ENCODE measurements around the gene MUC13.
A peak's percentile ranks its signal among the peaks of the same experiment; 100 is the strongest.

Gene MUC13

DNA sequence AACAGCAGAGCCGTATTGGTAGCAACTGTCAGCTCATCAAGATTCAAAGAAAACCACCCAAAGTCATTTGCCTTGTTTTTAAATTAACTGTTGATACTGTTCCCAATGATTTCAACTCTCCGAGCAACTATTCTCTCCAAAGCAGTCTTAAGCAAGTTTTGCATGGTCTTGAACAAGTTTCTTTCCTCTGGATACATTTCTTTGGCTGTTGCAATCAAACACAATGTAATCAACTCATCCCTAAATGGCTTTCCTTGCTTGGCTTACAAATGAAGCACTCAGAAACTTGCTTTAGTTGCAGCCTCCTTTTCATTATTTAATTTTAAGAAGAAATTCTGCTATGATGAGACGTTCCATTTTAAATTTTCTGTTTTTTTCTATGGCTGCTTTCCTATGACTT, 15.5 kb upstream of the MUC13 start:
- no peak for DNase-seq (ENCODE audit: low read depth)

DNA sequence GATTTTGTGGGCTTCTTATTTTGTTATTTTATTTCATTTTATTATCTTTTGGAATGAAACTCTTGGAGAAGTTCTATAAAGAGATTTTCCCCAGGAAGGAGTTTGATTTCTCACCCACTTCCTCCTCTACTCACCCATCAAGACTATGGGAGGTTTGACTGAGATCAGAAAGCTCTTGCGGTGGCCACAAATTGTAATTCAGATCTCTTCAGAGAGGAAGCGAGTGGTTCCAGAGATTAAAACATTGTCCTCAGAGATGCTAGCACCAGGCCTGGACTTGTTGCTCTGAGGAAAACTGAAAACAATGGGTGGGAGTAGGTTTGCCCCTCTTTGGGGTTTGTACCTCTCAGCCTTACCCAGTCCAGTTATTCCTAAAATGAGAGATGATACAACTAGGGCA, 8.1 kb upstream of the MUC13 start:
- no peak for DNase-seq (ENCODE audit: low read depth)

DNA sequence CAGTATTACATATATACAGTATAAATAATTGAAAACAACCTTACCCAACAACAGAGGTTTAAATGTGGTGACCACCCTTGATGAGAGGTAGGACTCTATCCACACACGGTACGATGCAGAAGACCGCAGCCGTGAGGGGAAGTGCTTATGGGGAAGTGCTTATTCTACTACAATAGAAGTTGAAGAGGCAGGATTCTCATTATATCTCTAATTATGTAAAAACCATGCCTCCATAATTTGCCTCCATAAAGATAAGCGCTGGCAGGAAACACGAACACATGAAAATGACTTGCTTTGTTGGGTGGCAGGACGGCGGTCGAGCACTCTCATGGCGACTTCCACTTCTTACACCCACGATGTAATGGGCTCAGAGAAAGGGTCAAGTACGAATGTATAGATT, 7.2 kb upstream of the MUC13 start:
- no peak for DNase-seq (ENCODE audit: low read depth)

DNA sequence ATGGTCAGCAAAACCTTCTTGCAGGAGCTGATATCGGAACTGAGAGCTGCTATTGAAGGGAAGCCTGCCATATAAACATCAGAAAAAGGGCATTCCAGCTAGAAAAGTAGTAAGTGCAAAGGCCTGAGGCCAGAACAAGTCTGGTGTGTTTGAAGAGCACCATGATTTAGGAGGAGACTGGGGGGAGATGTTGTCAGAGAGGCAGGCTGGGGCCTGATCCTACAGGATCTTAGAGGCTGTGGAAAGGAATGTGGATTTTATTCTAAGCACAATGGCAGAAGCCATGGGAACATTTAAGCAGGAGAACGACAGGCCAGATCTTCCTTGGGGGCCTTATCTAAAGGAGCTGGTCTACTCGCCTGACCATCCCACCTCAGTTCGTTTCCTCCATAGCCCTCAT, 5.1 kb upstream of the MUC13 start:
- no peak for DNase-seq (ENCODE audit: low read depth)

DNA sequence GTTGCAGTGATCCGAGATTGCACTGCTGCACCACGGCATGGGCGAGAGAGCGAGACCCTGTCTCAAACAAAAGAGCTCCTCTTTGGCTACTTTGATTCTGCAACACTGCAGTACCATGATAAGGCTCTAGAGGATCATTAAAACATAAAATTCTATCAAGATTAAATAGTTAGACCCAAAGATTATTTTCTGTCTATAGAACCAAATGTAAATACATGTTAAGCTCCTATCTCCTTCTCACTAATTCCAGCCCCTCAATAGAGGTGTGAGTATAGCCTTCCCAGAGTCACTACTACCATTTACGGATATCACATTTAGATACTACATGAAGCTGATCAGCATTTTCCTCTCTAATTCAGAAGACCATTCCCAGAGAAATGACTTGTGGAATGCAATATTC, 4.3 kb upstream of the MUC13 start:
- no peak for DNase-seq (ENCODE audit: low read depth)

DNA sequence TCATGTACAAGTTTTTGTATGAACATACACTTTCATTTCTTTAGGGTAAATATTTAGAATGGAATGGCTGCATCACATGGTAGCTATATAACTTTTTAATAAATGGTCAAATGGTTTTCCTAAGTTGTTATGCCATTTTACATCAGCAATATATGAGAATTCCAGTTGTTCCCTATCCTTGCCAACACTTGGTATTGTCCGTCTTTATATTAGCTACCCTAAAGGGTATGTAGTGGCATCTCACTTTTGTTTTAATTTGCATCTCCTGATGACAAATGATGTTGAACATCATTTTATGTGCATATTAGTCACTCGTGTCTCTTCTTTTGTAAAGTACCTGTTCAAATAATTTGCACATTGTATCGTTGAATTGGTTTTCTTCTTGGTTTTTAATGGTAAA, 2.5 kb upstream of the MUC13 start:
- DNase-seq (ENCODE audit: low read depth): no peak

DNA sequence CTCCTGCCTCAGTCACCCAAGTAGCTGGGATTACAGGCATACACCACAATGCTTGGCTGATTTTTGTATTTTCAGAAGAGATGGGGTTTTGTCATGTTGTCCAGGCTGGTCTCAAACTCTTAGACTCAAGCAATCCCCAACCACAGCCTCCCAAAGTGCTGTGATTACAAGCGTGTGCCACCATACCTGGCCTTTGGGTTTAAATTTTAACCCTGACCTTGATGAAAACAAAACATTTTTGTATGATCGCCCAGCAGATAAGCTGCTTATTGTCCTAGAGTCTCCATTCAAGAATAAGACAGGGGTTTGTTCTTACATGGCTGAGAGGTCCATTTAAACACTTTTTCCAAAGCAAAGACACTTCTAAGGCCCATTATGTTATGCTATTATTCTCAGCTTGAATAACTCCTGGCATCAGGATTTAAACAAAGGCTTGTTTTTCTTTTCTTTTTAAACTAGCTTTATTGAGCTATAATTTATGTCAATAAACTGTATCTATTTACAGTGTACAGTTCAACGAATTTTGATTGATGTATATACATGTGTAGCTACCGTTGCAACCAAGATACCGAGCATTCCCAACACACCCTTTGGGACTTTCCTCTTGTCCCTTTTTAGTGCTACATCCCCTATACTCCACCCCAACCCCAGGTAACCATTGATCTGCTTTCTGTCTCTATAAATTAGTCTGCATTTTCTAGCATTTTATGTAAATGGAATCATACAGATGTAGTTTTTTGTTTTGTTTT, 1.4 kb upstream of the MUC13 start:
- DNase-seq (ENCODE audit: low read depth): no peak

DNA sequence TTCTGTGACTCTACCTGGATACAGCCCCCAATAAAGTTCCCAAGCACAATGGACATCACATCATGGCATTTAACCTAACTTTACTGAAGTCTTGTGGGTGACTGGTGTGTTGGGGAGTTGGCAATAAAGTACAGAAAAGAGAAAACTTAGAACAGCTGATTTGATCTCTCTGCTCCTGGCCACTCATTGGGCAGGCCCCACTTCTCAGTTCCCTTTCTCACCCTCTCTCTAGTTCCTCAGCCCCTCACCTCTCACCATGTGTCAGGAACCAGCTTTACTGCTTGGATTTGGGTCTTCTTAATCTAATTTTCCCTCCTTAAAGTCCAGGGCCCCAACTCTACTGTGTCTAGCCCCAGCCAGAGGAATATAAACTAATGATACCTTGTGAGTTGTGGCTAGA, 713 bp upstream of the MUC13 start:
- no peak for DNase-seq (ENCODE audit: low read depth)

DNA sequence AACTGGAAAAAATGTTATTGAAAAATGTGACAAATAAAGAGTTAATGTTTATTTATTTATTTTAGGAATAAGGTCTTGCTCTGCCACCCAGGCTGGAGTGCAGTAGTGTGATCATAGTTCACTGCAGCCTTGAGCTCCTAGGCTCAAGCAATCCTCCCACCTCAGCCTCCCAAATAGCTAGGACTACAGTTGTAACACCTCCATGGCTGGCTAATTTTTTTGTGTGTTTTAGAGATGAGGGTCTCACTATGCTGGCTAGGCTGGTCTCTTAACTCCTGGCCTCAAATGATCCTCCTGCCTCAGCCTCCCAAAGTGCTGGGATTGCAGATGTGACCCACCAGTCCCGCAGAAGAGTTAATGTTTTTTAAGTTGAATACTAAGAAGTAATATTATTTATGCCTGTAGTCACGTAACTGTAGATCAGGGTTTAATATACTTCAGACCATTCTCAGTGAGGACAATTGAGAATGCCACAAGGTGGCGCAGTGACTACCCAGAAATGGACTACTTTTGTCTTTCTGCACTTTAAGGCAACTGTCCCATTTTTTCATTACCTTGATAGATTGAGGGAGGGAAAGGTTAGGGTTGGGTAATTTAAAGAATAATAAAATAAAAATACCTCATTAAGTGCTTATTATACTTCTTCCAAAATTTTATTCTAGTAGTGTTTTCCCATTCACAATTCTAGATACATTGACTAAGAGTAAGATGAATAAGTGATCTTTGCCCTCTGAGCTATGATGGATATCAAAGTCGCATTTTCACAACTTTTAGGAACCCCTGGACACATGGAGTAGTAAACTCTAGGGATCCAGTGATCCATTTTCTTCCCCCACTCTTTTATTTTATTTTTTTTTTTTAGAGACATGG, 6.0 kb downstream of the MUC13 start:
- peak; percentile 51 for DNase-seq (ENCODE audit: low read depth)

DNA sequence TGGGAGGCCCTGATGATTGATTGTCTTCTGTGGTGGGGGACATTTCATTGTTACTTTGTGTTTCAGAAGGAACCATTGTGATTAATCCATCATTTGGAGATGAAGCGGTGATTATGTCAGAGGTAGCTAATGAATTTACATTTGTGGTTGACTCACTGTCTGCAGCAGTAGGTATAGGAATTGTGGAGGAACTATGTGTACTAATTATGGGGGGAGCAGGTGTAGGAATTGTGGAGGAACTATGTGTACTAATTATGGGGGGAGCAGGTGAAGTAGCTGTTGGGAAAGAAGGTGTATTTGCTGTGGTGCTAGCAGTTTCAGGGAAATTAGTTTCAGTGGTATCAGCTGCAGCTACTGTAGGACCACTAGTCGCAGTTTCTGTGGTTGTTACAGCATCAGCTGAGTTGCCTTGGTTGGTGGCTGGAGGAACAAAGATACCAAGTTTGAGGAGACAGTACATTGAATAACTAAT, 6.9 kb downstream of the MUC13 start:
- no peak for DNase-seq (ENCODE audit: low read depth)

DNA sequence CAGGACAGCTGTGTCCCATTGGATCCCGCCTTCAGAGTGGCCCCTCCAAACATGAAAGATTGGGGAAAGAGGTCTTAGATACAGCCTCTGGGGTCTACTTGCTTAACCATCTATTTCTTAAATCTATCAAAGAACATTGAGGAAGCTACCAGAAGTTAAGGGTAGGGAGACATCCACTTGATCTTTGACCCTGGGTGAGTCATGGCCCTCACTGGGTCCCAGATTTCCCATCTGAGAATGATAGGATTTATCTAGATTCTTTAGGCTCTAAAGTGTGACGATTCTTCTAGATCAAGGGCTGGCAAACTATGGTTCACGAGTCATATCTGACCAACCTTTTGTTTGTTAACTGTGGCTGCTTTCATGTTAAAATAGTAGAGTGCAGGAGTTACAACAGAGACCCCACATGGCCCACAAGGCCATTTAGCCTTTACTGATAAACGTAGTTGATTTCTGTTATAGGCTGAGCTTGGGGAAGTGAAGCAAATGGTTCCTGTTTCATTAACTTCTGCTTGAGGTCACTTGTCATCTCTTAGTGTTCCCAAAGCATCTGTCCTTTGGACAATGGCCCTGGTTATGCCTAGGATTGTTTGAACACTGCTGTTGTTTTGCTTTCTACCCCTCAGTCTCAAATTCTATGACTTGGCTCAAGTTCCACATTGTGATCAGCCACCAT, 8.0 kb downstream of the MUC13 start:
- no peak for DNase-seq (ENCODE audit: low read depth)

DNA sequence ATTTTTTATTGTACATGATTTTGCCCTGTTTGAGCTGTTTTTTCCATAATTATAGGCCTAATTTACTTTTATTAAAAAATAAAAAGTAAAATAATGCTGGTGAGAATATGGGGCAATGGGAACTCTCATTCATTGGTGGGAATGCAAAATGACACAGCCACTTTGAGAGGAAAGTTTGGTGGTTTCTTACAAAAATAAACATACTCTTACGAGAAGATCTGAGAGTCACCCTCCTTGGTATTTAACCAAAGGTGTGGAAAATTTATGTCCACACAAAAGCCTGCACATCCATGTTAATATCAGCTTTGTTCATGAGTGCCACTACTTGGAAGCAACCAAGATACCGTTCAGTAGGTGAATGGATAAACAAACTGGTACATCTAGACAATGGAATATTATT, 9.8 kb downstream of the MUC13 start:
- DNase-seq (ENCODE audit: low read depth): no peak

DNA sequence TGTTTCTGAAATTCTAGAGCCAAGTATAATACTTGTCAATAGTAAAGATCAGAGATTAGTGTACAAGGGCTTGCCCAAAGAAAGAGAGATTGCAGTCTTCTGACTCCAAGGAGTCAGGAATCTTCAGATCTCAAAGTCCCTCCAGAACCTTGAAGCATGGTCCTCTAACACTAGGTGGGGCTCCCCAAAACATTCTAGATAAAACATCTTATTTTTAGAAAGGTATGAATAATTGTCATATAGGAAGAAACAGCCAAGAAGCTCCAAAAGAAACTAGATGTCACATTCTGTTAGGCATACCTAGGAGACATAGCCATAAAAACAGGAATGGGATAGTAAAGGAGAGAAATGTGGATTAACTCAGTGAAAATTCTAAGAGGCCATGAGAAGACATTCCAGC, 10.7 kb downstream of the MUC13 start:
- DNase-seq (ENCODE audit: low read depth): no peak

DNA sequence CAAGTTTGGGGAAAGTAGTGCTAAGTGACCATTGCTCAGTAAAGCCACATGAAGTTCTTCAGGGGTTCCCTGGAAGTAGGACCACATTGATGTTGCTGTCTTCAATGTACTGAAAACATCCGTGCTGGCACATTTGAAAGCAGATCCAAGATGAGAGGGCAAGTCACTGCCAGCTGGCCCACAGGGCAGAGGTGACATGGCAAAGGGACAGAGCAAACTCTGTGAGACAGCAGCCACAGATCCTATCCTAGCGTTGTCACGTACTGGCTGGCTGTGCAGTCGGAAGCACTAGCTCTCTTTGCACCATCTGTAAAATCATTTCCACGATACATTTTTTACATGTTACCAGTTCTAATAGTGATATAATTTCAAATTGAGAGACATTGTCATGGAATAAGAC, 13.8 kb downstream of the MUC13 start:
- no peak for DNase-seq (ENCODE audit: low read depth)

DNA sequence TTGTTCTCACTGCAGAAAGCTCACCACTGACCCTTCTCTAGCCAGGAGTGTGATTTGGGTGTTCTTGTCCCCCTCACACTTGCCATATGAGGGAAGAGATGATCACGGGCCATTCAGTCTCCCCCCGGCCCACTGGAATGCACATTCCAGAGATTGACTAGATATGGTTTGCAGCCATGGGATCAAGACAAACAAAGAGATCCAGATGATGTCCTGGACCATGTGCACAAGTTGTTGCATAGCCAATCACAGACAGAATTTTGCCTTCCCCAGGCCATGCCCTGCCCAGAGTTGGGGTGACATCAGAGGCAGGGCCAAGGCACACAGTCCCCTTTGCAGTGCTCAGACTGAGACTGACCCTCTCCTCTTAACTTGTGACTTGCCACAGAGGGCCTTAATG, 14.8 kb downstream of the MUC13 start:
- no peak for DNase-seq (ENCODE audit: low read depth)

DNA sequence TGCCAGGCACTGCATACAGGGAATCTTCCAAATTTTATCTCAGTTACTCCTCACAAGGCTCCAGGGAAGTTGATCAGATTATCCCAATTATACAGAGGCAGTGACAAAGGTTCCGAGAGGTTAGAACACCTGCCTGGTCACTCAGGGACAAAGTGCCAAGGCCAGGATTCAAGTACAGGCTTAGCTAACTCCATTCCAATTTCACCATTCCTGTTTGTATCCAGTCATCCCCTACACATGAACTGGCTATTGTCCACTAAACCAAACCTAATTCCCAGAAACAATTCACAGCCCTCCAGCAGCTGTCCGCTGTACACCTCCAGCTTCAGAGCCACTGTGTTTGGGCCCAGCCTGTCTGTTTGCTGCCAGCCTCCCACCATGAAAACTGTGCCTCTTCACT, 16.0 kb downstream of the MUC13 start:
- no peak for DNase-seq (ENCODE audit: low read depth)

DNA sequence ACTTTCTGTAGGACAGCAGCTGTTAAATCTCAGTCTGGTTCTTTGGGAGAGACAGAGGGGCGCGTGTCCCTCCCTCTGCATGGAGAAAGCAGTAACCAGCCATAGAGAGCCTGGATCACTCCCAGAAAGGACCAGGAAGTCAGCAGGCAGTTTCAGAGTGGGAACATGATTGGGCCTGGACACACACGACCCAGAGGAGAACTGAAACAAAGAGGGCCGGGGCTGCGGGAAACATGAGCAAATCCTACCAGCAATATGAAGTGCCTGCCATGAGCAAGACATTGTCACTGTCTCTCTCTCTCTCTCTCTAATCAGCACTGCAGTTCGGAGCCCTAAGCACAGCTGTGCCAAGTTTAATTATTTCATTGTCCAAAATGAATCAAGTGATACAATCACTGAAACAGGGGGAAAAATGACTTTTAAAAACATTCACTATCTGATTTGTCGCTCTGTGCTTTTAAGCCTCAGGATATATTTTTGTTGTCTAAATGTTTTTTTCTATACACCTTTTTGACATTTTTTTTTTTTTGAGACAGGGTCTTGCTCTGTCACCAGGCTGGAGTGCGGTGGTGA, 17.6 kb downstream of the MUC13 start:
- DNase-seq (ENCODE audit: low read depth): no peak

DNA sequence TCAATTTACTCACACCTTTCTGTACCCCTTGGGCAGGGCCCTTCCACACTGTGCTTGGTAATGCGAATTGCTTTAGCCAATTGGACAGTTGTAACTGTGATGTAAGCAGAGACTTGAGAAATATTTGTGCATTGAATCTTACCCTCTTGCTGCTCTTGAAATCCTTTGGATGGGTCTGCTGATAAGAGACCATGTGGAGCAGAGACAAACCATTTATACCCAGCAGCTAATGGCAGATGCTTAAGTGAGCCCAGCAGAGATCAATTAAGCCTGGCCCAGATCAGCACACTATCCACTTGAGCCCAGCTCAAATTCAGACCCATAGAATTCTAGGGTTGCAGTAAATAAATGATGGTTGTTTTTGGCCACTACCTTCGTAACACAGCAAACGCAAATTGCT, 19.3 kb downstream of the MUC13 start:
- no peak for DNase-seq (ENCODE audit: low read depth)

DNA sequence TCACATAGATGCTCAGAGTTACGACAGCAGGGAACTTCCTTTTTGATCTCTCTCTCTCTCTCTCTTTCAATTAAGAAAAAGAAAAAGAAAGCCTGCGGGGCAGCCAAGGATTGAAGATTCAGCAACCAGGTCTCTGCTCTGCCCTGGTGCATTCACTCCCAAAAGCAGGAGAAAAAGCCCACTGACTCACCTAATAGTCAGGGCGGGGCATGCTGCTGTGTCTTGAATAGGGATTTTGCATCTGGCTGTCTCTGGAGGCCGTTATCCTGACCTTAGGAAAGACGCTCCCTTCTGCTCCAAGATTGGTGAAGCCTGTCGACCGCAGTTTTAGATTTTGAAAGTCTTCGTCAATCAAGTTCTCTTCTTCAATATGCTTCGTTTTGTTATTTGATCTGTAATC, 26.6 kb downstream of the MUC13 start:
- no peak for DNase-seq (ENCODE audit: low read depth)

DNA sequence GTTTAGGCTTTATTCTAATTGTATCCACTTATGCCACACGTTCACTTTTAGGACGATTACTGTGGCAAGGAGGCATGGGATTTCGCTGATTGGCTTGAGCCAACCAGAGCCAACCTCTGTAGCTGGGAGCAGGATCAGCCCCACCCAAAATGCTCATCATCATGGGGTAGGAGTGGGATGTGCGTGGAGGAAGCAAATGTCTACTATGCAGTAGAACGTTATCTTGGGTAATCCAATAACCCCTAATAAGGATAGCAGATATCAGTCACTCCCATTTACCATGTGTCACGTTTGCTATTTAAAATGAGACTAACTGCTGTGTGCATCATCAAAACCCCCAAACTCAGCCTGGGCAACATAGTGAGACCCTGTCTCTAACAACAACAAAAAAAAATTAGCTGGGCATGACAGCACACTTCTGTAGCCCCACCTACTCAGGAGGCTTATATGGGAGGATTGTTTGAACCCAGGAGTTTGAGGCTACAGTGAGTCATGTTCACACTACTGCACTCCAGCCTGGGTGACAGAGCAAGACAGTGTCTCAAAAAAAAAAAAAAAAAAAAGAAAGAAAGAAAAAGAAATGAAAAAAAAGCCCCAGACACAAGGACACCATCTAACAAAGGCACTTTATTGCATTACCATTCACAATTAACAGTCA, 29.6 kb downstream of the MUC13 start:
- no peak for DNase-seq (ENCODE audit: low read depth)

DNA sequence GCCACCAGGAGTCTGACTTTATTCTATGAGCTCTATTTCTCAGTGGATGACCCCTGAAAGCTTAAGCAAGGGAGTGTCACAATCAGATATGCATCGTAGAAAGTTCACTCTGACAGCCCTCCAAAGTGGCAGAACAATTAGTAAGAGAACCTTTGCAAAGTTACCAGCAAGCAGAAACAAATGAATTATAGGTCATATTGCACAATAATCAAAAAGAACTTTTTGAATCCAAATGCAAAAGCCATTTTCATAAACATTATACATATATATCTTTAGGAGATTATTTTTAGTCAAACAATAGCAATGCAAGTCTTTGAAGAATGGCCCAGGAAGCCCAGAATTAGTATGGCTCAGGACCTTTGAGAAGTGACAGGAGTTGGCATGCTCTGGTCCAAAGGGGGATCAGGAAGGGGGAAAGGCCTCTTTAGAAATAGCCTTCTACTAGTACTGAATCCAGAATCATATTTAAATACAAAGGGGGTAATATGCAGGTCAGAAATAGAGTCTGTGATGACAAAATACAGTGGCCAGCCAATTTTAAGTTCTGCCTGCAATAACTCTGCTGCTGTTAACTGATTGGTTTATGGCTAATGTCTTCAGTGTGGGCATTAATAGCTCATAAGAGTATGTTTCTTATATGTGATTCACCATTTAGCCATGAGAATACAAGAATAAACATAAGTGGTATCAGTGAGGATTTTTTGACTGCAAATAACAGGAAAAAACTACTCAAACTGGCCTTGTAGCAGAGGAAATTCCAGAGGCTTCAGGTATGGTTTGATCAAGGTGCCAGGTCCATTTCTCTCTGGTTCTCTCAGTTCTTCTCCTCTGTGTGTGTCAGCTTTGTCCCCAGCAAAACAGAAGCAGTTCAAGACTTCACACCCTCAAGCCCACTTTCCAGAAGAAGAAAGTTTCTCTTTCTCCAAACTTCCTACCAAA, 30.4 kb downstream of the MUC13 start:
- no peak for DNase-seq (ENCODE audit: low read depth)

Measured in HS-27A (cell line).